RKO (cell line): ENCODE data around the gene DUSP1.
A peak's percentile ranks its signal among the peaks of the same experiment; 100 is the strongest.

Experiments
- DNase-seq: peaks from one replicate; pipeline ENCODE4 v3.0.0-alpha.2; 2016; ENCODE audit warnings: low spot score

The DUSP1 gene

DNA sequence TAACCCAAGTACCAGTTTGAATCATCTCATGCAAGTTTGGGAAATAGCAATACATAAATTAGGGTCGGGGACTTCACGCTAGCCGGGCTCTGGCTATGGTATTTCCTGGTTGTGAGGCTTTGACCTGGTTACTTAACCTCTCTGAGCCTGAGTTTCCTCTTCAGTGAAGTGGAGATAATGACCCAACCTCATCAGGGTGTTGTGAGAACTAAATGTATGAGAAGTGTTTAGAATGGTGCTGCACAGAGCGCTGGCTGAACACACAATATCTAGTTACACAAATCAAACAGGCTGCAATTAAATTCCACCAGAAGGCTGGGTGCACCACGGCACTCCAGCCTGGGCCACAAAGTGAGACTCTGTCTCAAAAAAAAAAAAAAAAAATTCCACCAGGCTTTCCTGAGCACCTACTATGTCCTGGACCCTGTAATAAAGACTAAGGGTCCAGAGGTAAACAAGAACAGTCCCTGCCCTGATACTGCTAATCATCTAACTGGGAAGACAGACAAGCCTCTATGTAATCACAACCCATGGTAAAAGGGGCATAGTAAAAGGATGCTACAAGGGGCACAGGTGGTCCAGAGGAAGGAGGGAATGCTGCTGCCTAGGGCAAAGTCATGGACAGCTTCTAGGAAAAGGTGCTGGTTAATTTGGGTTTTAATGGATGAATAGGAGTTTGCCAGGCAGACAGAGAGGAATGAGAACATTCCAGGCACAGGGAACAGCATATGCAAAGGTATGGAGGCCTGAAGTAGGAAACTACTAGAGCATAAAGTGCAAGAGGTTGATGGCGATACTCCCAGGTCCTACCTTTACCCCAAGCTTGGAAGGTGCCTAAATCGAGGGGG, 27.7 kb downstream of the DUSP1 start:
- no peak for DNase-seq

GRCh38 chr5:172741206-172741582, 29.8 kb downstream of the DUSP1 start:
- DNase-seq = no peak

DNA sequence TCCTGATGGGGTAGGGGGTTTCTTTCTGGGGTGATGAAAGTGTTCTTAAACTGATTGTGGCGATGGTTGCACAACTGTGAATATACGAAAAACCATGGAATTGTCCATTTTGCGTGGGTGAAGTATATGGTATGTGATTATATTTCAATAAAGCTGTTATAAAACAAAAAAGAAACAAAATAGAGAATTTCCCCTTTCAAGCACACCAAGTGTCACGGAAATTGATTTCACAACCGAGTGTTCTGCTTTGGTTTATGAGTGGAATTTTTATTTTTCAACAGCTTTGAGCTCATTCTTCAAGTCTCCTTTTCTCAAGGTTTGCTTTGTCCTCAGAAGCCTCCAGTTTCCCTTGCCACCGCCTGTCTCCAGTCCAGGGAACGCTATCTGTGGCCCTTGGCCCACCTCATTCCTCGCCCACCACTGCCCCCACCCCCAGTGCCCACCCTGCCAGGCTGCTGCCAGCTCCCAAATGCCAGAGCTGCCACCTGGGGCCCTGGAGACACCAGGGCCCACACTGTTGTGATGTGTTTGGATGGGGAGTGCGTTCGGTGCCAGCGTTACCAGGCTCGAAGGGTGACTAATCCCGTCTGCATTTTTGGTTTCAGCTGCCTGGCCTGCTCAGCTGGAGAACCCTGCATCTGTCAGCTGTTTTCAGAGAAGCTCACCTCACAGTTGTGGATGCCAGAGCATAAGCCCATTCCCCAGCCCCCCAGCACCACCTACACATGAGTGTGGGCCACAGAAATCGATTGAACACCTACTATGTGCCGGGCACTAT, 30.4 kb downstream of the DUSP1 start:
- DNase-seq = peak; percentile 74

DNA sequence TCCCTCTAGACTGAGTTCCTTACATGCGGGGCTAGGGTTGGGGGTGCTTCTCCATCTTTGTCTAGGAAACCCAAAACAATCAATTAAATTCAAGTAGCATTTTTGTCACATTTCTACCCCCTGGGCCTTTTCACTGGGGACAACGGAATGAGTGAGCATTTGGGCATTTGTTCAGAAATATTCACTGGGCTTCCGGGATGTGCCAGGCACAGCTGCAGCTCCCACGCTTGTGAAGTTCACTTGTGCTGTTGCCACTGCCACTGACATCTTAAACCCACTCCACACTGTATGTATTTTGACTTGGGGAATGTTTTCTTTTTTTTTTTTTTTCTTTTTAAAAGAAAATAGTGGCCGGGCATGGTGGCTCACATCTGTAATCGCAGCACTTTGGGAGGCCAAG, 31.6 kb downstream of the DUSP1 start:
- no peak for DNase-seq

DNA sequence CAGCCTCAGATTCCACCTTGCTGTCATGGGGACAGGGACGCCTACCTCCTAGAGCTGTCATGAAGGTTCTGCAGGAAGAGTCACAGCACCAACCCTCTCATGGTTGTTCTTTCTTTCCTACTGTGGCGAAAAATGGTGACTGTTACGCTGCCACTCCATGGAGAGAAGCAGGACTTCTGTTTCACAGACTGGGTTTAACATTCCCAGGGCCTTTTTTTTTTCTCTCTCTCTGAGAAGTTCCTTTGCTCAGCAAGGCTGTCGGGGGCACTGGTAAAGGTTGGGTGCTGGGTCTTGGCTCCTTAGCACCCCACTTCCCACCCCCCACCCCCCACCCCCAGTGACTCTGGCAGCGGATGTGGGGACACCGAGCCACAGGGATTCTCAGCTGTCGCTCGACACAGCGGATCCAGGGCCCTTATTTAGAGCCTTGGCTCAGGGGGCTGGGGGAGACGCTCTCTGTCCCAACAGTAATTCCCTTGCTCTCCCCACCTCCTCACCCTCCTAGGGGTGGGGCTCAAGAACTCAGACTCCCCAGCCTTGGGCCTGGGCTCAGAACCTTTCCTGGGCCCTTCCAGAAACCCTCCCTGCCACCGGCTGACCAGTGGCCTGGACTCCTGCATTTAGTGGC, 34.4 kb downstream of the DUSP1 start:
- DNase-seq = no peak

GRCh38 chr5:172735141-172735831, 35.7 kb downstream of the DUSP1 start:
- no peak for DNase-seq

DNA sequence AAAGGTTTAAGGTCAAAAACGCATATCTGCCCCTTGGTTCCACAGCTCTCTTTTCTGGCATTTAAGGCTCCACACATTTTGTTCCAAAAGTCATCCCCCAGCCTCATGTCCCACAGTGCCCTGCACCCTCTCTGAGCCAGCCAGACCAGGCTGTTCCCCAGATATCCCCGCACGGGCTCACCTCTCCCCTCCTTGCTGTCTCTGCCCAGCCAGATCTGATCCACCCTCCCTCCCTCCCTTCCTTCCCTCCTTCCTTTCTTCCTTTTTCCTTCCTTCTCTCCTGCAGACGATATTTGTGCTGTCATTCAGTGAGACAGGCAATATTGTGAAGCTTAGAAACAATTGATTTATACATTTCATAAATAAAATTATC, 37.0 kb downstream of the DUSP1 start:
- no peak for DNase-seq

- DNase-seq = no peak
Observed at GRCh38 chr5:172733131-172733973, 37.6 kb downstream of the DUSP1 start.

DNA sequence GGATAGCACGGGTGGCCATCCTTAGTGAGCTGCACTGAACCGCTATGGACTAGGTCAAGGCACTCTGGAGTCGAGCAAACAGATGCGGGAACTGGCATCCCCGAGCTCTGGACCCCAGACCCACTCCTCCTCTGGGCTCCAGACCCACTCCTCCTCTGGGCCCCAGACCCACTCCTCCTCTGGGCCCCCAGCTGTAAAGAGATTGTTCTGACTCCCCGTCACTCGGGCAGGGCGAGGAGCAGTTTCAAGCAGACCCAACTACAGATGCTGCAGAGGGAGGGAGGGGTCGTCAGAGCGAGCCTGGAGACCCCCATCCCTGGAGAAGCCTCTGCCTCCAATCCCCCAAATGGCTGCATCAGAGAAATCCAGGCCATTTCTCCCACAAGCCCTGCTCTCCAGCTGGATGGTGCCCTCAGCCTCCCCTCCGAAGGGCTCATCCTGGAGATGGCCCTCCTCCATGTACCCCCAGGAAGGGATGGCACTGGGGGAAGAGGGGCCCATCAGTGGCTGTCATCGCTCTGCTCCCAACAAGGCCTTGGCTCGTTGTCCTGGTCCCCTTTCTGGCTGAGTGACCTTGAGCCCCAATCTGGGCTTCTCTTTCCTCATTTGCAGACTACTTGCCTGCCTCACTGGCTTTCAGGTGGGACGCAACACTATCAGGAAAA, 38.7 kb downstream of the DUSP1 start:
- no peak for DNase-seq

DNA sequence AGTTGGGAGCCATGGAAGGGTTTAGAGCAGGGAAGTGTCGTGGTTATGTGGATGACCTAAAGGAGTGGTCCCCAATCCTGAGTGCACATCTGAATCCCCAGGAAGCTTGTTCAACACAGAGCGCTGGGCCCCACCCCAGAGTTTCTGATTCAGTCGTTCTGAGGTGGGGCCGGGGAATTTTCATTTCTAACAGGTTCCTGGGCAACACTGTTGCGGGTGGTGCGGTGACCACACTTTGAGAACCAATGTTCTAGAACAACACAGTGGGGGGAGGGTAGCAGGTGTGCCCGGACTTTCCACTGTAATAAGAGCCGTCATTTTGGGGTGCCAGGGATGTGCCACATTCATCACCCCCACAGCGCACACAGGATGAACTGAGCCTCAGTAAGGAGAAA, 39.3 kb downstream of the DUSP1 start:
- DNase-seq = no peak

DNA sequence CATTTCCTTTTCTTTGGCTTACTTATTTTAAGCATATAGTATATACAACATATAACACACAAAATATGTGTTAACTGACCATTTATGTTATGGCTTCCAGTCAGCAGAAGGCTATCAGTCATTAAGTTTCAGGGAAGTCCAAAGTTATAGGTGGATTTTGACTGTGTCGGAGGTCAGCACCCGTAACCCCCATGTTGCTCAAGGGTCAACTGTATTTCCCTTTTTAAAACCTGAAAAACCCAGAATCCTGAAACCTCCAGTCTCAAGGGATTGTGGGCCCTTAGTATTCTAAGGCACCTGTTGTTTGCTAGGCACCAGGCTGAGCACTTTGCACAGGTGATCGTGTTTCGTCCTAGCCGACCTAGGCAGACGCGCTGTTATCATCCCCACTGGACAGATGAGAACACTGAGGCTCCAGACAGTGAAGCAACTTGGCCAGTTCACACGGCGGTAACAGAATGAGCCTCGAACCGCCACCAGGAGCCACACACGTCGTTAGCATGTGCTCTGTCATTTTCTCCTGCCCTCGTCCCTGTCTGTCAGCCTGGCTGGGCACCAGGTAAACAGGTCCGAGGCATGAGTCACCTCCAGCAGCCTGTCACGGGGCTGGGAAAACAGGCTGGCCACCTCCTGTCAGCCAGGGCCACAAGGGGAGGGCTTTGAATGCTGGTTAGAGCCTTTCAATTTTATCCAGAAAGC, 39.9 kb downstream of the DUSP1 start:
- no peak for DNase-seq

- DNase-seq = no peak
Observed at GRCh38 chr5:172730222-172730621, 40.8 kb downstream of the DUSP1 start.

DNA sequence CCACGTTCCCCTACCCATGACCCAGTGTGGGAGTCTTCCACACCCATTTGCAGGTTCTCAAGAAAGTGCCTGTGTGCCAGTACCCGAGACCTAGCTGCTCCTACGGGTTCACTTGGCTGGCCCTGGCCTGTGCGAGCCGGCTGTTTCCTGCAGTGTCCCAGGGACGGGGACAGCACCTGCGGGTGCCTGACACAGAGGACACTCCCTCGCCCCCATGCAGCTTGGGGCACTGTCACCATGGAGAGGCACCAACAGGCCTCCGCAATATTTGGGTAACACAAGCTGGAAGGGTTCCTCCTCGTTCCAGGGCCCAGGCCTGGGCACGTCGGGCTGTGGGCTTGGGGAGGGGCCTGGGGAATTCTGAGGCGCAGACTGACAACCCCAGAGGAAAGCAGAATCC, 41.4 kb downstream of the DUSP1 start:
- DNase-seq = no peak

GRCh38 chr5:172728481-172729241, 42.3 kb downstream of the DUSP1 start:
- no peak for DNase-seq

DNA sequence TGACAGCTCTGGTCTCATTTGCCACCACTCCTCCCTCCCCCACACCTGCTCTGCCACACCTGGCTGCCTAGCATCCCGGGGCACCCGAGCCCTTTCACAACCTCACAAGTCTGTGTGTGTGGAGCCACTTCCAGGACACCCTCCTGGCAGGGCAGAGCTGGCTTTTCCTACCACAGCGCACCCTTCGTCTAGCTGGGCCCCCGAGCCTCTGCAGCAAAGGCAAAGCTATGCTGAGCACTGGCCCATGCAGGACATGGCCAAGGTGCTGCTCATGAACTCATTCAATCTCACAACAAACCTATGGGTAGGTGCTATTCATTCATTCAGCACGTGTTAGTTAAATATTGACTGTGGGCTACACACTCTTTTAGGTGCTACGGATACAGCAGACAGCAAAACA, 43.4 kb downstream of the DUSP1 start:
- no peak for DNase-seq

- no peak for DNase-seq
Observed at GRCh38 chr5:172726966-172727365, 44.0 kb downstream of the DUSP1 start.

GRCh38 chr5:172725785-172726184, 45.2 kb downstream of the DUSP1 start:
- DNase-seq = no peak

- no peak for DNase-seq
Observed at GRCh38 chr5:172725273-172725672, 45.7 kb downstream of the DUSP1 start.
